Renal pelvis (tissue), 12 donors: ENCODE results near the gene CT45A9. TPM values are rescaled to one million over a fixed set of nuclear protein-coding genes. Genes with fewer than 3 reads are reported as not detected.
"Not testable (repeated sequence)": the region's sequence is repeated elsewhere in the genome, so short reads cannot be mapped to it uniquely, and the experiment has no call there.

Experiments used
- DNase-seq: peaks from one replicate; pipeline ENCODE4 v3.0.0-alpha.2; 2013
- long read RNA-seq, 16 experiments: transcript quantifications; one replicate each; lab custom pipeline, GENCODE V29; 2026
- polyA plus RNA-seq, 3 donors: library from polyadenylated mRNA; unstranded; fragments of 120-200 nt; gene quantifications; one replicate each; pipeline ENCODE4 v1.2.1, GENCODE V29; 2013; ENCODE audit not compliant: insufficient read length in 3 of 3

Gene CT45A9
- not detected for polyA plus RNA-seq
- long read RNA-seq, donor 1 = 0 reads
- long read RNA-seq, donor 2 = 0 reads
- long read RNA-seq, donor 3 = 0 reads
- long read RNA-seq, donor 4 = 0 reads
- long read RNA-seq, donor 5 = 0 reads
- long read RNA-seq, donor 6 = 0 reads
- long read RNA-seq, donor 7 = 0 reads
- long read RNA-seq, donor 8 = 0 reads
- long read RNA-seq, donor 9 = 0 reads
- long read RNA-seq, donor 10 = 0 reads
- long read RNA-seq, donor 11 = 0 reads
- long read RNA-seq, donor 12 = 0 reads
- long read RNA-seq, donor 13 = 0 reads
- long read RNA-seq, donor 14 = 0 reads
- long read RNA-seq, donor 15 = 0 reads
- long read RNA-seq, donor 16 = 0 reads

- not testable (repeated sequence) for DNase-seq
Observed at GRCh38 chrX:135871712-135872111, at the start of gene CT45A9. TSS of gene CT45A9 (minus strand) at chrX:135871812. CDS start at chrX:135868061, 3,751 bp downstream.

DNA sequence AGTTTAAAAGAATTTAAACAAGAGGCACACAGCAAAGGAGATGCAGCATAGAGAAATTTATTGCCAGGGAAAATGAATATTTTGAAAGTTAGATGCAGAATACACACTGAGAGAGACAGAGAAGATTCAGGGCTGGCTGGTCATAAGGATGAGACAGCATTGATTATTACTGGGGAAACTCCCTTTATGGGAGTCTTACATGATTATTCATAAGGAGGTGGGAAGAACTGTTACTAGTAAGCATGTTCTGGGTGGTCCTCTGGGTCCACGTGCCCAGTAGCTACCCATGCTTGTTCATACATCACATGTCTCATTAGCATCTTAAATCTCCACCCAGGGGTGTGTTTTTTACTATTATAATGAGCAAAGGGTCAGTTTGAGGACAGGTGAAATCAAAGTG lies 48.9 kb upstream of the CT45A9 start:
- not testable (repeated sequence) for DNase-seq

GRCh38 chrX:135914404-135914803 lies 42.8 kb upstream of the CT45A9 start:
- DNase-seq = no peak

DNA sequence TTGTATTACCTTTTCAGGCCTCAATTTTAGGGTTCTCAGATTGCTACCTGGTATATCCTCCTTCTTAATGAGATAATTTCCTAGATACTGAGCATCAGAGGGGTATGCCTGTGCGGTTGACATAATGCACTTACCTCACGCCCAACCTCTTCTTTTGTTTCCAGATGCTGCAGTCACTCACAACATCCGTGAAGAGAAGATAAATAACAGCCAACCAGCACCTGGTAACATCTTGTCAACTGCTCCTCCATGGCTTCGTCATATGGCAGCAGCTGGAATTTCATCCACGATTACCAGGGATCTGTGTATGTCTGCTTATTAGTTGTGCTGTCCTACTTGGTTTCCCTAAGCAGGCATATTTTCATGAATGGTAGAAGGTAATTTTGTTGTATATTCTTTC lies 38.6 kb upstream of the CT45A9 start:
- DNase-seq = no peak

DNA sequence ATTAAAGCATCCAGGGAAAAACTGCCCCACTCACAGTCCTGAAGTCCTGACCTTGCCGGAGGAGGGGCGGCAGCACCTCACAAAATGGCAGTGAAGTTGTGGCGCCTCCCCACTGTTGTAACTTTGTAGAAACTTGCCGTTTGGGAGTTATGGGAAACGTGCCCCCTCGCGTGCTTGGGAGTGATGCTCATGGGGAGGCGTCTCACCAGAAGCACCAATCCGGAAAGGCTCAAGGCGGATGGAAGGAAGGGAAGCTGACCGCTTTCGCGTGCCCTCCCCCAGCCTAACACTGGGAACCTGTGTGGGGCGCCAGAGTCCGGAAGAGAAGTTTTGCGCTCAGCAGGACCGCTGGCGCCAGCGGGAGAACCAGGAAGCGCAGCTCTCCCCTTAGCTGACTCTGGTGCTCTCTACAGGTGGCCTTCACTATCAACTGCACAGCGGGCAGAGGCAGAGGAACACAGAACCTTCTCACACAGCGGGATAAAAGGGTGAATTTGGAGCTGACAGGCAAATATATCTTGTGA lies 21.7 kb upstream of the CT45A9 start, which contains the start of the genes CT45A10 and SAGE1:
CT45A10 (minus strand) TSS at position 151 of the 524 bp plus-strand sequence. CDS start 8,100 bp downstream, outside the sequence.
SAGE1 (plus strand) TSS at position 423 of the 524 bp plus-strand sequence. CDS start 2,527 bp downstream, outside the sequence.
- DNase-seq = no peak

- DNase-seq = no peak
Observed at GRCh38 chrX:135892781-135893180, 21.2 kb upstream of the CT45A9 start.

DNA sequence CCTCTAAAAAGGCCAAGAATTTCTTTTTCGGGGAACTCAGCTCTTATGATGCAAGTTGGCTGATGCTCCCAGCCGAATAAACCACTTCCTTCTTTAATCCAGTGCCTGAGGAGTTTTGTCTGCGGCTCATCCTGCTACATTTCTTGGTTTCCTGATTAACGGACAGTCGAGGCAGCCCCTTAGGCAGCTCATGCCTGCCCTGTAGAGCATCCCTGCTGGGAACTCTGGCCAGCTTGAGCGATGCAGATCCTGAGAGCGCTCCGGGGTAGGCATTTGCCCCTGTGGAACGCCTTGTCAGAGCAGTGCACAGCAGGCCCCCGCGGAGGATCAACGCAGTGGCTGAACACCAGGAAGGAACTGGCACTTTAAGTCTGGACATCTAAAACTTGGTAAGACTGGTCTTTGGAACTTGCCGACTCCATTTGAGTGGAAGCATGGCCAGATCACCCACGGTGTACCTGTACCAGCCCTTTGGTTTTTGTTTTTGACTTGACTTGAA lies 18.5 kb upstream of the CT45A9 start:
- no peak for DNase-seq

DNA sequence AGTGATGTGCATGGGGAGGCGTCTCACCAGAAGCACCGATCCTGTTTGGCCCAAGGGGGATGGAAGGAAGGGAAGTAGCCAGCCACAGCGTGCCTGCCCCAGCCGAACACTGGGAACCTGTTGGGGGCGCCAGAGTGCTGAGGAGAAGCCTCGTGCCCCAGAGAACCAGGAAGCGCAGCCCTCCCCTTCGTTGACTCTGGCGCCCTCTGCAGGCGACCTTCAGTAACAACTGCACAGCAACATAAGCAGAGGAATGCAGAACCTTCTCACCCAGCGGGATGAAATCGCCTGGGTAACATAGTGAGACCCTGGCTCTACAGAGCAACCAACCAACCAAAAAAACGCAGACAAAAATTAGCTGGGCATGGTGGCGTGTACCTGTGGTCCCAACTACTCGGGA lies 17.4 kb upstream of the CT45A9 start:
- not testable (repeated sequence) for DNase-seq

GRCh38 chrX:135888230-135888629 lies 16.6 kb upstream of the CT45A9 start:
- not testable (repeated sequence) for DNase-seq

DNA sequence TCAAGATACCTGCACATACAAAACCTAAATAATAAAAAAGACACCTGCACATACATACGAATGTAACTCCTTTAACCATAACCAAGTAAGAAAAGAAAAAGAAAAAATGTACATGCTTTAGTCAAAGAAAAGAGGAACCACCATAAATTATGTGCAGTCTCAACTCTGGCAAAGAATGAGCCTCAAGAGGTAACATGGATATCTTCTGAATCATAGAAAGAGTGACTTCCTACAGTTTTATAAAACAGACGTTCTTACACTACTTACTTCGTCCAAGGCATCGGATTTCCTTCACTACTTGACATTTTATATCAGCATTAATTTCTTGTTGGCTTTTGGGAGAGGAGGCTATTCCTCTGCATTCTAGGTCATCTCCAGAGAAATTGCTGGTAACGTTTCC lies 11.1 kb upstream of the CT45A9 start:
- DNase-seq = not testable (repeated sequence)

DNA sequence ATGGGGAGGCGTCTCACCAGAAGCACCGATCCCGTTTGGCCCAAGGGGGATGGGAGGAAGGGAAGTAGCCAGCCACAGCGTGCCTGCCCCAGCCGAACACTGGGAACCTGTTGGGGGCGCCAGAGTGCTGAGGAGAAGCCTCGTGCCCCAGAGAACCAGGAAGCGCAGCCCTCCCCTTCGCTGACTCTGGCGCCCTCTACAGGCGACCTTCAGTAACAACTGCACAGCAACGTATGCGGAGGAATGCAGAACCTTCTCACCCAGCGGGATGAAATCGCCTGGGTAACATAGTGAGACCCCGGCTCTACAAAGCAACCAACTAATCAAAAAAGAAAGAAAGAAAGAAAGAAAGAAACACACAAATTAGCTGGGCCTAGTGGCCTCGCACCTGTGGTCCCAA lies 17.2 kb downstream of the CT45A9 start, which contains the start of gene CT45A8:
CT45A8 (minus strand) TSS at position 101 of the 400 bp plus-strand sequence. CDS start 3,755 bp downstream, outside the sequence.
- not testable (repeated sequence) for DNase-seq

DNA sequence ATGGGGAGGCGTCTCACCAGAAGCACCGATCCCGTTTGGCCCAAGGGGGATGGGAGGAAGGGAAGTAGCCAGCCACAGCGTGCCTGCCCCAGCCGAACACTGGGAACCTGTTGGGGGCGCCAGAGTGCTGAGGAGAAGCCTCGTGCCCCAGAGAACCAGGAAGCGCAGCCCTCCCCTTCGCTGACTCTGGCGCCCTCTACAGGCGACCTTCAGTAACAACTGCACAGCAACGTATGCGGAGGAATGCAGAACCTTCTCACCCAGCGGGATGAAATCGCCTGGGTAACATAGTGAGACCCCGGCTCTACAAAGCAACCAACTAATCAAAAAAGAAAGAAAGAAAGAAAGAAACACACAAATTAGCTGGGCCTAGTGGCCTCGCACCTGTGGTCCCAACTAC lies 34.4 kb downstream of the CT45A9 start, which contains the start of gene CT45A7:
CT45A7 (minus strand) TSS at position 101 of the 400 bp plus-strand sequence. CDS start 3,747 bp downstream, outside the sequence.
- DNase-seq = not testable (repeated sequence)

GRCh38 chrX:135819912-135820311 lies 51.7 kb downstream of the CT45A9 start, which contains the start of gene CT45A2:
TSS of gene CT45A2 (minus strand) at chrX:135820012. CDS start at chrX:135816265, 3,747 bp downstream.
- not testable (repeated sequence) for DNase-seq

Other genes starting within 250 kb of the CT45A9 start
- gene CT45A1, start 158.2 kb downstream of the CT45A9 start, polyA plus RNA-seq = not detected
- gene CT45A3, start 103.6 kb downstream of the CT45A9 start, polyA plus RNA-seq = not detected
- not detected for gene CT45A5, start 86.3 kb downstream of the CT45A9 start, polyA plus RNA-seq
- not detected for gene CT45A6, start 69.0 kb downstream of the CT45A9 start, polyA plus RNA-seq
- not detected for gene CT45A2, start 51.8 kb downstream of the CT45A9 start, polyA plus RNA-seq
- gene CT45A7, start 34.5 kb downstream of the CT45A9 start, polyA plus RNA-seq = not detected
- gene CT45A8, start 17.3 kb downstream of the CT45A9 start, polyA plus RNA-seq = not detected
- not detected for gene CT45A10, start 21.6 kb upstream of the CT45A9 start, polyA plus RNA-seq
- not detected for gene SAGE1, start 21.9 kb upstream of the CT45A9 start, polyA plus RNA-seq
- 10 to 100 TPM; 23.0 to 26.2 (median 24.0) TPM for gene MMGT1, start 102.2 kb upstream of the CT45A9 start, polyA plus RNA-seq
- 10 to 100 TPM; 14.2 to 18.7 (median 18.3) TPM for gene SLC9A6, start 113.6 kb upstream of the CT45A9 start, polyA plus RNA-seq